Hepatocyte (in vitro differentiated cells): ENCODE data around the gene PNPLA1.

Experiments
- CTCF ChIP-seq: fragments of 200-600 bp; sonication (generic); IDR thresholded peaks from 2 replicates; pipeline ENCODE4 v1.5.1; 2016; ENCODE audit warnings: antibody characterized with exemption, mild to moderate bottlenecking; ENCODE audit not compliant: poor library complexity
- EZH2 ChIP-seq: fragments of 200-600 bp; sonication (generic); IDR thresholded peaks from 2 replicates; pipeline ENCODE4 v1.6.1; 2016; ENCODE audit warnings: antibody characterized with exemption, mild to moderate bottlenecking, borderline replicate concordance

- TF ChIP-seq CTCF (no peak), EZH2 (no peak)
These were observed 76.0 kb downstream of the PNPLA1 start for GRCh38 chr6:36345681-36346466.
